Upper lobe of left lung (tissue), 6 donors: ENCODE data around the gene CRYAB. TPM values are rescaled to one million over a fixed set of nuclear protein-coding genes. Genes with fewer than 3 reads are reported as not detected.
A peak's percentile ranks its signal among the peaks of the same experiment; 100 is the strongest.

Experiments
- ATAC-seq, 2 donors: fragments of 200-7000 bp; cut with Tn5 transposase; one replicate each; pipeline ENCODE4 v1.9.1; 2022; ENCODE audit warnings: mild to moderate bottlenecking in 2 of 2, moderate library complexity in 2 of 2; ENCODE audit not compliant: low FRiP score in 2 of 2
- DNase-seq, 2 donors: peaks; one replicate each; pipeline ENCODE4 v3.0.0-alpha.2; 2019 to 2020
- H3K27ac ChIP-seq, 4 donors: fragments of 200-600 bp; sonication (generic); one replicate each; pipeline ENCODE4 v1.5.1; 2016 to 2019
- H3K27me3 ChIP-seq, 4 donors: fragments of 200-600 bp; sonication (generic); one replicate each; pipeline ENCODE4 v1.5.1; 2017 to 2019
- H3K36me3 ChIP-seq, 4 donors: fragments of 200-600 bp; sonication (generic); one replicate each; pipeline ENCODE4 v1.5.1; 2016 to 2019
- H3K4me1 ChIP-seq, 4 donors: fragments of 200-600 bp; sonication (generic); one replicate each; pipeline ENCODE4 v1.5.1; 2018 to 2019
- H3K4me3 ChIP-seq, 4 donors: fragments of 200-600 bp; sonication (generic); one replicate each; pipeline ENCODE4 v1.5.1; 2017 to 2019; ENCODE audit warnings: mild to moderate bottlenecking in 2 of 4, moderate library complexity in 1 of 4
- H3K9me3 ChIP-seq, 4 donors: fragments of 200-600 bp; sonication (generic); one replicate each; pipeline ENCODE4 v1.5.1; 2018 to 2019
- EP300 ChIP-seq, 4 donors: sonication (generic); formaldehyde crosslinking; IDR thresholded peaks; one replicate each; pipeline ENCODE4 v1.5.1; 2017; ENCODE audit warnings: antibody characterized with exemption in 4 of 4, control low read depth in 2 of 4
- POLR2A ChIP-seq, 4 donors: fragments of 450-650 bp; IDR thresholded peaks; one replicate each; pipeline ENCODE4 v1.5.1; 2016 to 2017; ENCODE audit warnings: antibody characterized with exemption in 4 of 4, mild to moderate bottlenecking in 2 of 4
- POLR2AphosphoS5 ChIP-seq, 2 donors: sonication (generic); formaldehyde crosslinking; IDR thresholded peaks; one replicate each; pipeline ENCODE4 v1.5.1; 2017; ENCODE audit warnings: antibody characterized with exemption in 2 of 2
- WGBS, 2 donors: methylation state at CpG; one replicate each; pipeline ENCODE4 v1.1.5; 2017 to 2018; 5-methylcytosine and 5-hydroxymethylcytosine counted together
- total RNA-seq, 6 donors: library from RNA; depleted of rRNA in 4 of 6; stranded (reverse); fragments of >200 nt in 4 of 6; gene quantifications; one replicate each; pipeline versions ENCODE4 v1.1.0 to v1.2.1, GENCODE V29; 2016 to 2021
- TF ChIP-seq, protein P1 (sequence below), 6 experiments: fragments of 450-650 bp in 4 of 6; fragments of 200-600 bp in 2 of 6; sonication (generic) in 2 of 6; IDR thresholded peaks; one replicate each; pipeline ENCODE4 v1.5.1; 2016 to 2019; ENCODE audit warnings: antibody characterized with exemption in 6 of 6
- donor health status: DM: no; HTN: no; CAD: no; lungs with moderate emphysema.
- donor health status: DM: no; HTN: yes; CAD: no; lungs with severe emphysema.

The CRYAB gene
- total RNA-seq, 6 donors from 2014 or later: 21.0 to 79.7 (median 30.2) TPM

DNA sequence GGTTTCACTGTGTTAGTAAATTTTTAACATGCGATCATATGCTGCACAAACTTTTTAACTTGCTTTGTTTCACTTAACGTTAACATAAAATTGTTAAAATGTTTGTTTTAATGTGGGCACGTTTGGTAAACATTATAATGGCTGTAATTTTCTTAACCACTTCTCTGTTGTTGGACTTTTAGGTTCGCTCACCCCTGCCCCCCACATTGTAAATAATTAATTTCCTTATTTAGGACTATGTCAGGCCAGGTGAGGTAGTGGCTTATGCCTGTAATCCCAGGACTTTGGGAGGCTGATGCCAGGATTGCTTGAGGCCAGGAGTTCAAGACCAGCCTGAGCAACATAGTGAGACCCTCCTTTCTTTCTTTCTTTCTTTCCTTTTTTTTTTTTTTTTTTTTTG lies 18.9 kb upstream of the CRYAB start:
- Histone ChIP-seq H3K27ac (no peak overlapping the region), H3K4me1 (peaks cover 9 to 28% (median 12%) of the 10 kb centered on the region in 4 donors), H3K36me3 (no peaks in the 10 kb centered on the region), H3K9me3 (no peaks in the 10 kb centered on the region), H3K4me3 (no peak overlapping the region), H3K27me3 (no peaks in the 10 kb centered on the region)
- TF ChIP-seq, protein P1, sequence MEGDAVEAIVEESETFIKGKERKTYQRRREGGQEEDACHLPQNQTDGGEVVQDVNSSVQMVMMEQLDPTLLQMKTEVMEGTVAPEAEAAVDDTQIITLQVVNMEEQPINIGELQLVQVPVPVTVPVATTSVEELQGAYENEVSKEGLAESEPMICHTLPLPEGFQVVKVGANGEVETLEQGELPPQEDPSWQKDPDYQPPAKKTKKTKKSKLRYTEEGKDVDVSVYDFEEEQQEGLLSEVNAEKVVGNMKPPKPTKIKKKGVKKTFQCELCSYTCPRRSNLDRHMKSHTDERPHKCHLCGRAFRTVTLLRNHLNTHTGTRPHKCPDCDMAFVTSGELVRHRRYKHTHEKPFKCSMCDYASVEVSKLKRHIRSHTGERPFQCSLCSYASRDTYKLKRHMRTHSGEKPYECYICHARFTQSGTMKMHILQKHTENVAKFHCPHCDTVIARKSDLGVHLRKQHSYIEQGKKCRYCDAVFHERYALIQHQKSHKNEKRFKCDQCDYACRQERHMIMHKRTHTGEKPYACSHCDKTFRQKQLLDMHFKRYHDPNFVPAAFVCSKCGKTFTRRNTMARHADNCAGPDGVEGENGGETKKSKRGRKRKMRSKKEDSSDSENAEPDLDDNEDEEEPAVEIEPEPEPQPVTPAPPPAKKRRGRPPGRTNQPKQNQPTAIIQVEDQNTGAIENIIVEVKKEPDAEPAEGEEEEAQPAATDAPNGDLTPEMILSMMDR (IDR thresholded peaks at IDR 0.05): no peak
- no peak for TF ChIP-seq POLR2A (IDR thresholded peaks at IDR 0.05)
- TF ChIP-seq EP300 (IDR thresholded peaks at IDR 0.05): no peak
- no peak for TF ChIP-seq POLR2AphosphoS5 (IDR thresholded peaks at IDR 0.05)
- ATAC-seq: no peak
- no peak for DNase-seq
- WGBS, 2 donors: 63 to 70% methylated on average over 4 of the region's 4 CpGs

GRCh38 chr11:111926505-111927391 lies 15.2 kb upstream of the CRYAB start:
- H3K4me3 ChIP-seq: peak overlapping the region; percentile 9 to 55 (median 45)

DNA sequence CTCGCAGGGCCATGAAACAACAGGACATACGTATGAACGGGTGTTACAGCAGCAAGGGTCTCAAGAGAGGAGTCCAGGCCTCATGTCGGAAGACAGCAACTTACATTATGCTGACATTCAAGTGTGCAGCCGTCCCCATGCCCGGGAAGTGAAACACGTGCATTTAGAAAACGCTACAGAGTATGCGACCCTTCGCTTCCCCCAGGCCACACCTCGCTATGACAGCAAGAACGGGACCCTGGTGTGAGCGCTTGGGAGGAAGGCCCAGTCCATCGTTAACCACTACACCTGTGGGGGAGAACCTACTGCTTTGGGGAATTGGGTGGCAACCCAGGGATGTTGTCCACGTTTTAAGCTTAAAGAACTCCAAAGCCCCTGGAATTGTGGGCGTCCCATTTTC lies 14.4 kb upstream of the CRYAB start:
- Histone ChIP-seq H3K9me3 (no peaks in the 10 kb centered on the region), H3K36me3 (no peaks in the 10 kb centered on the region), H3K27me3 (no peaks in the 10 kb centered on the region), H3K4me1 (peaks cover 19 to 38% (median 30%) of the 10 kb centered on the region in 4 donors), H3K27ac (peak overlapping the region; percentile 80 to 90 (median 86)), H3K4me3 (no peak overlapping the region)
- TF ChIP-seq EP300 (IDR thresholded peaks at IDR 0.05): no peak
- no peak for TF ChIP-seq POLR2A (IDR thresholded peaks at IDR 0.05)
- no peak for TF ChIP-seq POLR2AphosphoS5 (IDR thresholded peaks at IDR 0.05)
- TF ChIP-seq, protein P1 (IDR thresholded peaks at IDR 0.05): no peak
- 95 to 96% methylated on average over 16 of the region's 16 CpGs for WGBS, 2 donors
- ATAC-seq (no peak), DNase-seq (no peak)

More at GRCh38 chr11:111926505-111927391, 15.2 kb upstream of the CRYAB start:
- H3K27ac ChIP-seq: peak overlapping the region; percentile 80 to 90 (median 86)
- 1% methylated on average over 15 to 39 of the region's 47 CpGs for WGBS, 2 donors
- DNase-seq (peak; percentile 98 to 99), ATAC-seq (peak; percentile 97 to 99)
- TF ChIP-seq, protein P1 (IDR thresholded peaks at IDR 0.05): peak in 2 of 6 experiments; percentile 32 to 44
- peak in 1 of 4 donors; percentile 57 for TF ChIP-seq POLR2A (IDR thresholded peaks at IDR 0.05)
- TF ChIP-seq EP300 (IDR thresholded peaks at IDR 0.05): no peak
- peak; percentile 41 to 69 for TF ChIP-seq POLR2AphosphoS5 (IDR thresholded peaks at IDR 0.05)
- H3K4me1 ChIP-seq: peaks cover 19 to 41% (median 30%) of the 10 kb centered on the region in 4 donors
- H3K9me3 ChIP-seq: no peaks in the 10 kb centered on the region
- H3K27me3 ChIP-seq: no peaks in the 10 kb centered on the region
- no peaks in the 10 kb centered on the region for H3K36me3 ChIP-seq

DNA sequence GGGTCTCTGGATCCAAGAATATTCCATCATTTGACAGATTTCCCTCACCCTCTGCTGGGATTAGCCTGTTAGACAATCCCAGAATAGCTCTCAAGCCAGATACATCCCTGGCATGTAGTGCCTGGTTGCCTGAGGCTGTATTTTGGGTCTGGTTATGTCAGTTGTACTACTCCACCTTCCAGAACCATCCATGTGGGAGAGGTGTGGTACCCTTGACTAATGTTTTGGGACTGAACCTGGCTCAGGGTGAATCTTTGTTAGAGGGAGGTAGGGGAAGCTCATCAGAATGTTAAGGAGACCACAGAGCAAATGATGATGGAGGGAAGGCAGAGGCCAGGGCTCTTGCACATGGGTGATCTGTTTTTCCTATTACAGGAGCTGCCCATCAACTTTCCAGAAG lies 12.4 kb upstream of the CRYAB start:
- H3K27me3 ChIP-seq: no peaks in the 10 kb centered on the region
- H3K4me1 ChIP-seq: peaks cover 19 to 39% (median 33%) of the 10 kb centered on the region in 4 donors
- DNase-seq (no peak), ATAC-seq (no peak)
- no peak for TF ChIP-seq POLR2AphosphoS5 (IDR thresholded peaks at IDR 0.05)
- no peaks in the 10 kb centered on the region for H3K36me3 ChIP-seq
- no peaks in the 10 kb centered on the region for H3K9me3 ChIP-seq
- H3K4me3 ChIP-seq: no peak overlapping the region
- H3K27ac ChIP-seq: peak overlapping the region; percentile 74 to 90 (median 82)

DNA sequence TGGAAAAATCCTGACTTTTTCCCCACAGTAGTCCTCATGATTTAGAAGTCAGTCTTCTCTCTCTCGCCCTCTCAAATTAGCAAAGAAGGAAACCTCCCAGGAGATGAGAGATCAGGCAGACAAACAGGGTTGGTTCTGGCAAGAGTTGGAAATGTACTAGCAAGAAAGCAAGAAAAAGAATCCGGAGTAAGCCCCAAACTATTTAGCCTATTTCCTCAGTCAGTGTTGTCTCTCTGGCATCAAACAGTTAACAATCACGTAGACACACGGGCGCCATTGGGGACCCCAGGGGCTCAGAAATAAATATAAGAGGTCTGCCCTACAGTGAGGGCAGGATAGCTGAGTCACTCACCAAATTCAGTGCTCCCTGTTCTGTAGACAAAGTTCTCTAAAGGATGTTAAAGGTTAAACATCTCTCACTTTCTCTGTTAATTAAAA lies 11.8 kb upstream of the CRYAB start:
- no peak overlapping the region for H3K4me3 ChIP-seq

More for the DNA sequence above, 11.8 kb upstream of the CRYAB start:
- Histone ChIP-seq H3K4me1 (peaks cover 19 to 39% (median 33%) of the 10 kb centered on the region in 4 donors), H3K27me3 (no peaks in the 10 kb centered on the region), H3K27ac (peak overlapping the region; percentile 74 to 90 (median 82)), H3K9me3 (no peaks in the 10 kb centered on the region), H3K36me3 (no peaks in the 10 kb centered on the region)
- DNase-seq (no peak), ATAC-seq (peak in 1 of 2 donors; percentile 2)
- TF ChIP-seq EP300 (IDR thresholded peaks at IDR 0.05) (no peak), POLR2A (IDR thresholded peaks at IDR 0.05) (no peak), POLR2AphosphoS5 (IDR thresholded peaks at IDR 0.05) (no peak)
- TF ChIP-seq, protein P1 (IDR thresholded peaks at IDR 0.05): no peak
- WGBS, 2 donors: 28 to 35% methylated on average over 5 of the region's 5 CpGs
